GM23338 (cell line): ENCODE measurements around the gene GIGYF2.

ENCODE experiments used
- CREB1 ChIP-seq: fragments of 250-450 bp; sonication (Bioruptor Pico); IDR thresholded peaks from 2 replicates; pipeline ENCODE4 v1.5.0; 2020; ENCODE audit warnings: low read depth, mild to moderate bottlenecking, moderate library complexity
- EZH2 ChIP-seq: fragments of 200-600 bp; sonication (generic); IDR thresholded peaks from one replicate; pipeline ENCODE4 v1.8.0; 2017; ENCODE audit warnings: antibody characterized with exemption, mild to moderate bottlenecking, low read depth; ENCODE audit not compliant: unreplicated experiment
- EZH2phosphoT487 ChIP-seq: fragments of 200-600 bp; sonication (generic); IDR thresholded peaks from one replicate; pipeline ENCODE4 v1.8.1; 2018; ENCODE audit warnings: antibody characterized with exemption; ENCODE audit not compliant: unreplicated experiment
- JUNB ChIP-seq: IDR thresholded peaks from one replicate; pipeline ENCODE4 v1.6.1; 2016; ENCODE audit warnings: antibody characterized with exemption; ENCODE audit not compliant: unreplicated experiment
- NANOG ChIP-seq: IDR thresholded peaks from 2 replicates; pipeline ENCODE4 v1.6.1; 2016; ENCODE audit warnings: antibody characterized with exemption, borderline replicate concordance
- POLR2AphosphoS5 ChIP-seq: IDR thresholded peaks from 2 replicates; pipeline ENCODE4 v1.6.1; 2016; ENCODE audit warnings: antibody characterized with exemption, low read depth
- ZNF114 ChIP-seq: fragments of 250-450 bp; sonication (Bioruptor Pico); IDR thresholded peaks from 2 replicates; pipeline ENCODE4 v1.5.0; 2020; ENCODE audit warnings: mild to moderate bottlenecking, moderate library complexity
- ZNF331 ChIP-seq: fragments of 250-450 bp; sonication (Bioruptor Pico); IDR thresholded peaks from 2 replicates; pipeline ENCODE4 v1.5.0; 2020; ENCODE audit warnings: low read depth, mild to moderate bottlenecking, moderate library complexity
- TF ChIP-seq, protein P1 (sequence below), 2 experiments: fragments of 200-600 bp in 1 of 2; sonication (generic) in 1 of 2; conservative IDR thresholded peaks; 2 replicates each; pipeline versions ENCODE4 v1.5.1 to v1.6.1; 2016 to 2017; ENCODE audit warnings: antibody characterized with exemption in 2 of 2, low read depth in 2 of 2, mild to moderate bottlenecking in 2 of 2, moderate library complexity in 1 of 2
- TF ChIP-seq, protein P2 (sequence below): IDR thresholded peaks from one replicate; pipeline ENCODE4 v1.6.1; 2018; ENCODE audit warnings: antibody characterized with exemption; ENCODE audit not compliant: unreplicated experiment
- TF ChIP-seq, protein P3 (sequence below): fragments of 250-450 bp; sonication (Bioruptor Pico); IDR thresholded peaks from 2 replicates; pipeline ENCODE4 v1.5.0; 2020; ENCODE audit warnings: mild to moderate bottlenecking, moderate library complexity
- TF ChIP-seq, protein P4 (sequence below): IDR thresholded peaks from 2 replicates; pipeline ENCODE4 v1.6.1; 2016; ENCODE audit warnings: antibody characterized with exemption

DNA sequence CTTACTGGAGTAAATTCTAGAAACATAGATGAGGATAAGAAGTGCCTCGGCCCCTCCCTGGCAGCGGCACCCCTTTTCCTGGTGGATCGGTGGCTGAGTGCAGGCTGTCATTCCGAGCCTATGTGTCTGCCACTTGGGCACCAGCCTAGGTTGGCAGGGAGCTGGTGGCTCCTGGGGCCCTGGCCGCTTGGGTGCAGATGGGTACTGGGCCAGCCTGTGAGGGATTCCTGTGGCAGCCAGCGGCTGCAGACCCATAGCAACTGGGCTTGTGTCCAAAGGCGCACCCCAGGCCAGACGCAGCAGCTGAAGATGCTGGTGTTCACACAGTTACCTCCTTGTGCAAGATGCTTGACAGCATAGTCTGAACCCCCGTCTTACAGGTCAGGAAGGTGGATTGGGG is 175.7 kb downstream of the GIGYF2 start:
- TF ChIP-seq, protein P1, sequence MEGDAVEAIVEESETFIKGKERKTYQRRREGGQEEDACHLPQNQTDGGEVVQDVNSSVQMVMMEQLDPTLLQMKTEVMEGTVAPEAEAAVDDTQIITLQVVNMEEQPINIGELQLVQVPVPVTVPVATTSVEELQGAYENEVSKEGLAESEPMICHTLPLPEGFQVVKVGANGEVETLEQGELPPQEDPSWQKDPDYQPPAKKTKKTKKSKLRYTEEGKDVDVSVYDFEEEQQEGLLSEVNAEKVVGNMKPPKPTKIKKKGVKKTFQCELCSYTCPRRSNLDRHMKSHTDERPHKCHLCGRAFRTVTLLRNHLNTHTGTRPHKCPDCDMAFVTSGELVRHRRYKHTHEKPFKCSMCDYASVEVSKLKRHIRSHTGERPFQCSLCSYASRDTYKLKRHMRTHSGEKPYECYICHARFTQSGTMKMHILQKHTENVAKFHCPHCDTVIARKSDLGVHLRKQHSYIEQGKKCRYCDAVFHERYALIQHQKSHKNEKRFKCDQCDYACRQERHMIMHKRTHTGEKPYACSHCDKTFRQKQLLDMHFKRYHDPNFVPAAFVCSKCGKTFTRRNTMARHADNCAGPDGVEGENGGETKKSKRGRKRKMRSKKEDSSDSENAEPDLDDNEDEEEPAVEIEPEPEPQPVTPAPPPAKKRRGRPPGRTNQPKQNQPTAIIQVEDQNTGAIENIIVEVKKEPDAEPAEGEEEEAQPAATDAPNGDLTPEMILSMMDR (conservative IDR thresholded peaks at IDR 0.05; ENCODE audit: low read depth in 2 of 2): no peak
- no peak for TF ChIP-seq JUNB
- TF ChIP-seq, protein P2, sequence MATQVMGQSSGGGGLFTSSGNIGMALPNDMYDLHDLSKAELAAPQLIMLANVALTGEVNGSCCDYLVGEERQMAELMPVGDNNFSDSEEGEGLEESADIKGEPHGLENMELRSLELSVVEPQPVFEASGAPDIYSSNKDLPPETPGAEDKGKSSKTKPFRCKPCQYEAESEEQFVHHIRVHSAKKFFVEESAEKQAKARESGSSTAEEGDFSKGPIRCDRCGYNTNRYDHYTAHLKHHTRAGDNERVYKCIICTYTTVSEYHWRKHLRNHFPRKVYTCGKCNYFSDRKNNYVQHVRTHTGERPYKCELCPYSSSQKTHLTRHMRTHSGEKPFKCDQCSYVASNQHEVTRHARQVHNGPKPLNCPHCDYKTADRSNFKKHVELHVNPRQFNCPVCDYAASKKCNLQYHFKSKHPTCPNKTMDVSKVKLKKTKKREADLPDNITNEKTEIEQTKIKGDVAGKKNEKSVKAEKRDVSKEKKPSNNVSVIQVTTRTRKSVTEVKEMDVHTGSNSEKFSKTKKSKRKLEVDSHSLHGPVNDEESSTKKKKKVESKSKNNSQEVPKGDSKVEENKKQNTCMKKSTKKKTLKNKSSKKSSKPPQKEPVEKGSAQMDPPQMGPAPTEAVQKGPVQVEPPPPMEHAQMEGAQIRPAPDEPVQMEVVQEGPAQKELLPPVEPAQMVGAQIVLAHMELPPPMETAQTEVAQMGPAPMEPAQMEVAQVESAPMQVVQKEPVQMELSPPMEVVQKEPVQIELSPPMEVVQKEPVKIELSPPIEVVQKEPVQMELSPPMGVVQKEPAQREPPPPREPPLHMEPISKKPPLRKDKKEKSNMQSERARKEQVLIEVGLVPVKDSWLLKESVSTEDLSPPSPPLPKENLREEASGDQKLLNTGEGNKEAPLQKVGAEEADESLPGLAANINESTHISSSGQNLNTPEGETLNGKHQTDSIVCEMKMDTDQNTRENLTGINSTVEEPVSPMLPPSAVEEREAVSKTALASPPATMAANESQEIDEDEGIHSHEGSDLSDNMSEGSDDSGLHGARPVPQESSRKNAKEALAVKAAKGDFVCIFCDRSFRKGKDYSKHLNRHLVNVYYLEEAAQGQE: no peak
- no peak for TF ChIP-seq EZH2
- TF ChIP-seq POLR2AphosphoS5: no peak
- no peak for TF ChIP-seq ZNF331 (CRISPR knock-in tag)
- TF ChIP-seq EZH2phosphoT487: no peak
- TF ChIP-seq CREB1: no peak
- TF ChIP-seq ZNF114: no peak
- TF ChIP-seq, protein P3, sequence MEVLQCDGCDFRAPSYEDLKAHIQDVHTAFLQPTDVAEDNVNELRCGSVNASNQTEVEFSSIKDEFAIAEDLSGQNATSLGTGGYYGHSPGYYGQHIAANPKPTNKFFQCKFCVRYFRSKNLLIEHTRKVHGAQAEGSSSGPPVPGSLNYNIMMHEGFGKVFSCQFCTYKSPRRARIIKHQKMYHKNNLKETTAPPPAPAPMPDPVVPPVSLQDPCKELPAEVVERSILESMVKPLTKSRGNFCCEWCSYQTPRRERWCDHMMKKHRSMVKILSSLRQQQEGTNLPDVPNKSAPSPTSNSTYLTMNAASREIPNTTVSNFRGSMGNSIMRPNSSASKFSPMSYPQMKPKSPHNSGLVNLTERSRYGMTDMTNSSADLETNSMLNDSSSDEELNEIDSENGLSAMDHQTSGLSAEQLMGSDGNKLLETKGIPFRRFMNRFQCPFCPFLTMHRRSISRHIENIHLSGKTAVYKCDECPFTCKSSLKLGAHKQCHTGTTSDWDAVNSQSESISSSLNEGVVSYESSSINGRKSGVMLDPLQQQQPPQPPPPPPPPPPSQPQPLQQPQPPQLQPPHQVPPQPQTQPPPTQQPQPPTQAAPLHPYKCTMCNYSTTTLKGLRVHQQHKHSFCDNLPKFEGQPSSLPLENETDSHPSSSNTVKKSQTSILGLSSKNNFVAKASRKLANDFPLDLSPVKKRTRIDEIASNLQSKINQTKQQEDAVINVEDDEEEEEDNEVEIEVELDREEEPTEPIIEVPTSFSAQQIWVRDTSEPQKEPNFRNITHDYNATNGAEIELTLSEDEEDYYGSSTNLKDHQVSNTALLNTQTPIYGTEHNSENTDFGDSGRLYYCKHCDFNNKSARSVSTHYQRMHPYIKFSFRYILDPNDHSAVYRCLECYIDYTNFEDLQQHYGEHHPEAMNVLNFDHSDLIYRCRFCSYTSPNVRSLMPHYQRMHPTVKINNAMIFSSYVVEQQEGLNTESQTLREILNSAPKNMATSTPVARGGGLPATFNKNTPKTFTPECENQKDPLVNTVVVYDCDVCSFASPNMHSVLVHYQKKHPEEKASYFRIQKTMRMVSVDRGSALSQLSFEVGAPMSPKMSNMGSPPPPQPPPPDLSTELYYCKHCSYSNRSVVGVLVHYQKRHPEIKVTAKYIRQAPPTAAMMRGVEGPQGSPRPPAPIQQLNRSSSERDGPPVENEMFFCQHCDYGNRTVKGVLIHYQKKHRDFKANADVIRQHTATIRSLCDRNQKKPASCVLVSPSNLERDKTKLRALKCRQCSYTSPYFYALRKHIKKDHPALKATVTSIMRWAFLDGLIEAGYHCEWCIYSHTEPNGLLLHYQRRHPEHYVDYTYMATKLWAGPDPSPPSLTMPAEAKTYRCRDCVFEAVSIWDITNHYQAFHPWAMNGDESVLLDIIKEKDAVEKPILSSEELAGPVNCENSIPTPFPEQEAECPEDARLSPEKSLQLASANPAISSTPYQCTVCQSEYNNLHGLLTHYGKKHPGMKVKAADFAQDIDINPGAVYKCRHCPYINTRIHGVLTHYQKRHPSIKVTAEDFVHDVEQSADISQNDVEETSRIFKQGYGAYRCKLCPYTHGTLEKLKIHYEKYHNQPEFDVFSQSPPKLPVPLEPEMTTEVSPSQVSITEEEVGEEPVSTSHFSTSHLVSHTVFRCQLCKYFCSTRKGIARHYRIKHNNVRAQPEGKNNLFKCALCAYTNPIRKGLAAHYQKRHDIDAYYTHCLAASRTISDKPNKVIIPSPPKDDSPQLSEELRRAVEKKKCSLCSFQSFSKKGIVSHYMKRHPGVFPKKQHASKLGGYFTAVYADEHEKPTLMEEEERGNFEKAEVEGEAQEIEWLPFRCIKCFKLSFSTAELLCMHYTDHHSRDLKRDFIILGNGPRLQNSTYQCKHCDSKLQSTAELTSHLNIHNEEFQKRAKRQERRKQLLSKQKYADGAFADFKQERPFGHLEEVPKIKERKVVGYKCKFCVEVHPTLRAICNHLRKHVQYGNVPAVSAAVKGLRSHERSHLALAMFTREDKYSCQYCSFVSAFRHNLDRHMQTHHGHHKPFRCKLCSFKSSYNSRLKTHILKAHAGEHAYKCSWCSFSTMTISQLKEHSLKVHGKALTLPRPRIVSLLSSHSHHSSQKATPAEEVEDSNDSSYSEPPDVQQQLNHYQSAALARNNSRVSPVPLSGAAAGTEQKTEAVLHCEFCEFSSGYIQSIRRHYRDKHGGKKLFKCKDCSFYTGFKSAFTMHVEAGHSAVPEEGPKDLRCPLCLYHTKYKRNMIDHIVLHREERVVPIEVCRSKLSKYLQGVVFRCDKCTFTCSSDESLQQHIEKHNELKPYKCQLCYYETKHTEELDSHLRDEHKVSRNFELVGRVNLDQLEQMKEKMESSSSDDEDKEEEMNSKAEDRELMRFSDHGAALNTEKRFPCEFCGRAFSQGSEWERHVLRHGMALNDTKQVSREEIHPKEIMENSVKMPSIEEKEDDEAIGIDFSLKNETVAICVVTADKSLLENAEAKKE (CRISPR knock-in tag): no peak
- TF ChIP-seq, protein P4, sequence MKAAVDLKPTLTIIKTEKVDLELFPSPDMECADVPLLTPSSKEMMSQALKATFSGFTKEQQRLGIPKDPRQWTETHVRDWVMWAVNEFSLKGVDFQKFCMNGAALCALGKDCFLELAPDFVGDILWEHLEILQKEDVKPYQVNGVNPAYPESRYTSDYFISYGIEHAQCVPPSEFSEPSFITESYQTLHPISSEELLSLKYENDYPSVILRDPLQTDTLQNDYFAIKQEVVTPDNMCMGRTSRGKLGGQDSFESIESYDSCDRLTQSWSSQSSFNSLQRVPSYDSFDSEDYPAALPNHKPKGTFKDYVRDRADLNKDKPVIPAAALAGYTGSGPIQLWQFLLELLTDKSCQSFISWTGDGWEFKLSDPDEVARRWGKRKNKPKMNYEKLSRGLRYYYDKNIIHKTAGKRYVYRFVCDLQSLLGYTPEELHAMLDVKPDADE: no peak
- no peak for TF ChIP-seq NANOG
